G401 (cell line): ENCODE measurements around the gene NCLN. TPM values are rescaled to one million over a fixed set of nuclear protein-coding genes. Genes with fewer than 3 reads are reported as not detected.
"Not testable (repeated sequence)": the region's sequence is repeated elsewhere in the genome, so short reads cannot be mapped to it uniquely, and the experiment has no call there.

Source experiments
- DNase-seq: peaks from one replicate; pipeline ENCODE4 v3.0.0-alpha.2; 2015; ENCODE audit warnings: low spot score
- in situ Hi-C: cut with HindIII; loops from 2 replicates; pipeline ENCODE4 v1.10.0; 2016; ENCODE audit warnings: low sequenced_read_pairs, mixed read lengths
- total RNA-seq: library from RNA; depleted of rRNA; stranded (reverse); fragments of >200 nt; shearing (Covaris generic); gene quantifications from 2 replicates; pipeline ENCODE4 v1.2.3, GENCODE V29; 2014

Gene NCLN
- total RNA-seq, 1 experiment from 2014 or later: 82.5 TPM

DNA sequence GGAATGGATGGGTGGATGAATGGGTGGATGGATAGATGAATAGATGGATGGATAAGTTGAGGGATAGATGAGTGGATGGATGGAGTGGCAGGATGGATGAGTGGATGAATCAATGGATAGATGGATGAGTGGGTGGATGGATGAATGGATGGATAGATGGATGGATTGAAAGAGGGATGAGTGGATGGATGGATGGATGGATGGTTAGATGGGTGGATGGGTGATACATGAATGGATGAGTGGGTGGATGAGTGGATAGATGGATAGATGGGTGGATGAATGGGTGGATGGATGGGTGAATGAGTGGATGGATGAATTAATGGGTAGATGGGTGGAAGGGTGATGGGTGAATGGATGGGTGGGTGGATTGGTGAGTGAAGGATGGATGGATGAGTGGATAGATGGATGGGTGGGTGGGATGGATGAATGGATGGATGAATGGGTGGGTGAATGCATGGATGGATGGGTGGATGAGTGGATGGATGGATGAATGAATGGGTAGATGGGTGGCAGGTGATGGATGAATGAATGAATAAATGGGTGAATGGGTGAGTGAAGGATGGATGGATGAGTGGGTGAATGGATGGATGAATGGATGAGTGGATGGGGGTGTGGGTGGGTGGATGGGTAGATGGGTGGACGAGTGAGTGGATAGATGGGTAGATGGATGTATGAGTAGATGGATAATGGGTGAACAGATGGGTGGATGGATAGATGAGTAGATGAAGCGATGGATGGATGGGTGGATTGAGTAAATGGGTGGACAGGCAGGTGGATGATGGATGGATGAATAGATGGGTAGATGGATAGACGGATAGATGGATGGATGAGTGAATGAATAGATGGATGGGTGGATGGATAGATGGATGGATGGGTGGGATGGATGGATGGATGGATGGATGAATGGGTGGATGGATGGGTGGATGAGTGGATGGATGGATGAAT lies 32.2 kb upstream of the NCLN start:
- DNase-seq: no peak
- in situ Hi-C loops: no loop called here

GRCh38 chr19:3154447-3154846 lies 31.3 kb upstream of the NCLN start:
- DNase-seq, in situ Hi-C loops: not testable (repeated sequence)

- in situ Hi-C loops: no loop called here
- DNase-seq: no peak
These were observed 30.6 kb upstream of the NCLN start for GRCh38 chr19:3154957-3155736.

GRCh38 chr19:3157096-3157845 lies 28.5 kb upstream of the NCLN start:
- DNase-seq: no peak
- in situ Hi-C loops: no loop called here

- DNase-seq: no peak
- in situ Hi-C loops: no loop called here
These were observed 26.2 kb upstream of the NCLN start for GRCh38 chr19:3159565-3159964.

GRCh38 chr19:3160219-3160618 lies 25.5 kb upstream of the NCLN start:
- DNase-seq: no peak
- in situ Hi-C loops: no loop called here

DNA sequence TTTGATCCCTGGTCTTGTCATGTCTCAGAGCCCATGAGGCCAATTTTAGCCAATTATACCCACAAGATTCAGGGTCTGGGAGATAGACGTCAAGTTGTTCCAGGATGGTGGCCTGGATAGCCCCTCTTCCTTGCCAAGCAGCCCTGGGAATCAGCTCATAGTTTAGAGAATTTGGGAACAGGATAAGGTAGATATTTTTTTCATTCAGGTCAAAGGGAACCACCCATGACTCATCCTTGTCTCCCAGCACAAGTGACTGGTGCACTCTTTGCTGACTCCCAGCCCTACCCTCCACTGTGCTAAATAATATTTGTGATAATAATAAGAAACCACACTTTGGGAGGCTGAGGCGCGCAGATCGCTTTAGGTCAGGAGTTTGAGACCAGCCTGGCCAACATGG lies 24.3 kb upstream of the NCLN start:
- DNase-seq: no peak
- in situ Hi-C loops: no loop called here

- DNase-seq: no peak
- in situ Hi-C loops: no loop called here
These were observed 23.1 kb upstream of the NCLN start for GRCh38 chr19:3162418-3163229.

GRCh38 chr19:3163230-3163886 lies 22.4 kb upstream of the NCLN start:
- DNase-seq: peak; percentile 80

GRCh38 chr19:3163943-3164342 lies 21.8 kb upstream of the NCLN start:
- in situ Hi-C loops: no loop called here

More at GRCh38 chr19:3163230-3163886, 22.4 kb upstream of the NCLN start:
- in situ Hi-C loops: no loop called here

GRCh38 chr19:3167533-3168272 lies 18.0 kb upstream of the NCLN start:
- in situ Hi-C loops: no loop called here
- DNase-seq: no peak

More at GRCh38 chr19:3163943-3164342, 21.8 kb upstream of the NCLN start:
- DNase-seq: no peak

DNA sequence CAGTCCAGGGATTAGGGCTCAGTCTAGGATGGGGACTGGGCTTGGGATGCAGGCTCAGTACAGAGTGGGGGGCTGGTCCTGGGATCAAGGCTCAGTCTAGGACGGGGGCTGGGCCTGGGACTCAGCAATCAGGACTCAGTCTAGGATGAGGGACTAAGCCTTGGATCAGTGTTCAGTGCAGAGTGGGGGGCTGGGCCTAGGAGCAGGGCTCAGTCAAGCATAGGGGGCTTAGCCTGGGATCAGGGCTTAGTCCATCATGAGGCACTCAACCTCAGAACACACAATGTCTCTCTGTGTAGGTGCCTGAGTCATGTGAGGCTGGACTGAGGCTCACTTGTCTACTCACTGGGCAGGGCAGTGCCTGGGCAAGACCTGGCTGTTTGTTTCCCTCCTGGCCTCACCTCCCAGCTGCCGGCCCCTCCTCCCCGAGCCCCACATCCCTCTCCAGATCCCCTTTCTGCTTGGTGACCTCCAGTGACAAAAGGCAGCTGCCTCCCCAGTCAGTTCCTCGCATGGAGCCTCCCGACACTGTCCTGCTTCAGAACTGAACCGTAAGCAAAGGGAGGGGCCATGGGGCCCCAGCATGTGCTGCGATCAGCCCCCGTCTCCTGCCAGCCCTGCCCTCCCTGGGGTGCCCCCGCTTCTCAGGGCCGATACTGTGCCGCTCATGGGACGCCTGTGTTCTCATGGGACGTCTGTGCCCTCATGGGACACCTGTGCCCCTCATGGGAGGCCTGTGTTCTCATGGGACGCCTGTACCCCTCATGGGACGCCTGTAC lies 13.6 kb upstream of the NCLN start:
- in situ Hi-C loops: no loop called here
- no peak for DNase-seq

DNA sequence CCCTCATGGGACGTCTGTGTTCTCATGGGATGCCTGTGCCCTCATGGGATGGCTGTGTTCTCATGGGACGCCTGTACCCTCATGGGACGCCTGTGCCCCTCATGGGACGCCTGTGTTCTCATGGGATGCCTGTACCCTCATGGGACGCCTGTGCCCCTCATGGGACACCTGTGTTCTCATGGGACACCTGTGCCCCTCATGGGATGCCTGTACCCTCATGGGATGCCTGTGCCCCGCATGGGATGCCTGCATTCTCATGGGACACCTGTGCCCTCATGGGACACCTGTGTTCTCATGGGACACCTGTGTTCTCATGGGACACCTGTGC lies 13.1 kb upstream of the NCLN start:
- not testable (repeated sequence) for DNase-seq

DNA sequence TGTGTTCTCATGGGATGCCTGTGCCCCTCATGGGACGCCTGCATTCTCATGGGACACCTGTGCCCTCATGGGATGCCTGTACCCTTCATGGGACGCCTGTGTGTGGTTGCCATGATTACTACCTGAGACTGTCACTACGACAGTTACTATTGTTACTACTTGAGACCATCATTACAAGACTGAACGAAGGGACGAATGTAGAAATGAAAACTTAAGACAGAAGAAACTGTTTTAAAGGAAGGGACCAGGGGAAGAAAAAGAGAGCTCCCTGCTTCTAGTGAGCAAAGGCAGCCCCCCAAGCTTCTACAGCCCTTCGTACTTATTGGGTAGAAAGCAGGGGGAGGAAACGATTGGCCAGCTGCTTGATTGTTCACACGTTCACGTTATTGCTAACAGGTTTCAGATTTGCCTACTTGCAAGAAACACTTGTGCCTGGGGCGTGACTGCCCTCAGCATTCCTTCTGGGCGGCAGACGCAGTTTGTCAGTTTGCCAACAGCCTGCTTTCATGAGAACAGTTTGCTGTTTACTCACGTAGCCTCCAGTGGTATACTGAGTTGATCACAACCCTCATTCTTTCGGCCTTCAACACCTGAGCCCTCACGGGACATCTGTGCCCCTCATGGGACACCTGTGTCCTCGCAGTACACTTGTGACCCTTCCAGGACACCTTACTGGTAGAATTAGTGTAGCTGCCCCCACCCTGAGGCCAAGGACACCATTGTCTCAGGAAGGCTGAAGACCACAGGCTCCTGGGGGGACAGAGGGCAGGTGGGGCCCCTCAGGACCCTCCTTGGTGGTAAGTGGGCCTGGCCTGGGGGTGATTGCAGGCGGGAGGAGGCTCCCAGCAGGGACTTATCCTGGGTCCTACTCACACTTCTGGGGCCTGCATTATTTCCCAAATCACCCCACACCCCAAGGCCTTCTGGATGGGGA lies 9.7 kb upstream of the NCLN start:
- no peak for DNase-seq
- in situ Hi-C loops: no loop called here

More for the DNA sequence above, 13.1 kb upstream of the NCLN start:
- in situ Hi-C loops: not testable (repeated sequence)

- no peak for DNase-seq
- in situ Hi-C loops: no loop called here
These were observed 8.8 kb upstream of the NCLN start for GRCh38 chr19:3176715-3177501.
